Activated T-helper 17 cell treated with anti-CD3 and anti-CD28 coated beads, Interleukin-2, amount 50 U/mL, for 72 hours (primary cell): ENCODE measurements around the gene MYO1G. TPM values are rescaled to one million over a fixed set of nuclear protein-coding genes. Genes with fewer than 3 reads are reported as not detected.

Experiments used
- ATAC-seq: fragments of 150-1000 bp; cut with Tn5 transposase; replicated peaks from 2 replicates; pipeline ENCODE4 v1.10.0; 2021; ENCODE audit warnings: mild to moderate bottlenecking, moderate library complexity
- H3K27ac Mint-ChIP-seq: one replicate; pipeline ENCODE4 v1.8.0; 2022; ENCODE audit warnings: mixed read lengths
- H3K27me3 Mint-ChIP-seq: one replicate; pipeline ENCODE4 v1.8.0; 2022; ENCODE audit warnings: mixed read lengths
- H3K36me3 Mint-ChIP-seq: one replicate; pipeline ENCODE4 v1.8.0; 2022; ENCODE audit warnings: low read depth, mild to moderate bottlenecking, mixed read lengths
- H3K4me1 Mint-ChIP-seq: one replicate; pipeline ENCODE4 v1.8.0; 2022; ENCODE audit warnings: mixed read lengths
- H3K4me3 Mint-ChIP-seq: one replicate; pipeline ENCODE4 v1.8.0; 2022; ENCODE audit warnings: mild to moderate bottlenecking, mixed read lengths
- H3K9me3 Mint-ChIP-seq: one replicate; pipeline ENCODE4 v1.8.0; 2022; ENCODE audit warnings: mixed read lengths
- total RNA-seq, 2 donors: library from RNA; stranded (reverse); gene quantifications; one replicate each; pipeline ENCODE4 v1.2.3, GENCODE V29; 2022

Gene MYO1G
- total RNA-seq, 2 donors from 2014 or later, result 316 to 649 TPM

DNA sequence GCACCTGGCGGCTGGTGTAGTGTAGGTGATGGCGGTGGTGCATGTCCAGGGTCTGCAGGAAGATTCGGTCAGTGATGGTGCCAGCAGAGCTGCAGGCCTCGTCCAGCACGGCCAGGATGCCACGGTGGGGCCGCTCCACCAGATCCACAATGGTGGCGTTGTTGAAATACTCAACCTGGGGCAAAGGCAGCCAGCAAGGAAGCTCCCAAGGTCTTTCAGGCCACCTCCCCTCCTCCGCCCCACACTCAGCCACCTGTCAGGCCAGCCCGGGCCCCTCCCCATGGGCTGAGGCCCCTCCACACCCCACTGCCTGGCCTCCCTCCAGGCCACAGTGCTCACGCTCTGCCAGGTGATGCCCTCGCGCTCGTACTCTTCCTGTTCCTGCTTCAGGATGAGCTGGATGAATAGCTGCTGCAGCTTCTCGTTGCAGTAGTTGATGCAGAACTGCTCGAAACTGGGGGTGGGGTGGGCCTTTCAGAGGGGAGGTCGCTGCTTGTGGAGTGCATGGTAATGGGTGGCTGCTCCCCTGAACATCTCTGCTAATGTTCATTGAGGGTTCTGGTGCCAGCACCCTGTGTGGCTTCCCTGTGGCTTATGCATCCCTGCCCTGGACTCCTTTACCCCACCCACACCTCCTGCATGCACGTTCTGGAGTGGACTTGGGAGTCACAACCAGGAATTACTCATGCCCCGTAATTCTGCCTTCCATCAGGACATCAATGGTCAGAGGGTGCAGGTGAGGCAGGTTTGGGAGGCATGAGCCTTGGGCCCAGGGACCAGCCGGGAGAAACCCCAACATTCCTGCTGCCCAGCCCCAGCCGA is 8.9 kb downstream of the MYO1G start:
- no peaks in the 10 kb centered on the region for H3K9me3 Mint-ChIP-seq
- H3K27me3 Mint-ChIP-seq, result no peaks in the 10 kb centered on the region
- peaks cover 100% of the 10 kb centered on the region for H3K36me3 Mint-ChIP-seq
- H3K4me1 Mint-ChIP-seq, result peaks cover 17% of the 10 kb centered on the region
- no peak for ATAC-seq
- no peak overlapping the region for H3K27ac Mint-ChIP-seq
- no peak overlapping the region for H3K4me3 Mint-ChIP-seq

DNA sequence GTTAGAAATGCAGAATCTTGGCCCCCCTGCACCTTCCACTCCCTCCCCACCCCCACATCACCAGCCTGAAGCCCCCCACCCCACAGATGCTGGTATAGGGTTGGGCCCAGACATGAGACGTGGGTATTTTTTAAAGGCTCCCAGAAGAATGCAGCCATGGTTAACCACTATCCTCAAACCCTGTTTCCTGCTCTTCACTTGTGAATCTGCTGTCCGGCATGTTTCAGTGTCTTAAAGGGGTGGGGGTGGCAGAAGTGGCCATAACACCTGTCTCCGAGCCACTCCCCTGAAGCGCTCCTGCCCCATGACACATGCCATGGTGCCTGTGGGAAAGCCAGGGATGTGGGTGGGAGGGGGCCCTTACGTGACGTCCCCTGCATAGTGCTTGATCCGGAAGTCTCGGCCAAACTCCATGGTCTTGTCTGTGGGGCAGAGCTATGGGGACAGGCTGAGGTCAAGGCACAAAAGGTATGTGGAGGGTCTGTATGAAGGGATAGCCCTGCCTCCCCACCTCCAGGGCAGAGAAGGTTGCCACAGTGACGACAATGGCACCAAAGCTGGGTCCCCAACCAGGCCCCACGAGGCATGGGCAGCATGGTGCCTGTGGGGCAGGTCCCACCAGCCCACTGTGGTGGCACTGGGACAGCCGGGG is 9.6 kb downstream of the MYO1G start:
- Mint-ChIP-seq H3K36me3 (peaks cover 100% of the 10 kb centered on the region), H3K4me3 (no peak overlapping the region), H3K27ac (peak overlapping the region; percentile 88), H3K27me3 (no peaks in the 10 kb centered on the region), H3K9me3 (no peaks in the 10 kb centered on the region), H3K4me1 (peaks cover 17% of the 10 kb centered on the region)
- no peak for ATAC-seq

DNA sequence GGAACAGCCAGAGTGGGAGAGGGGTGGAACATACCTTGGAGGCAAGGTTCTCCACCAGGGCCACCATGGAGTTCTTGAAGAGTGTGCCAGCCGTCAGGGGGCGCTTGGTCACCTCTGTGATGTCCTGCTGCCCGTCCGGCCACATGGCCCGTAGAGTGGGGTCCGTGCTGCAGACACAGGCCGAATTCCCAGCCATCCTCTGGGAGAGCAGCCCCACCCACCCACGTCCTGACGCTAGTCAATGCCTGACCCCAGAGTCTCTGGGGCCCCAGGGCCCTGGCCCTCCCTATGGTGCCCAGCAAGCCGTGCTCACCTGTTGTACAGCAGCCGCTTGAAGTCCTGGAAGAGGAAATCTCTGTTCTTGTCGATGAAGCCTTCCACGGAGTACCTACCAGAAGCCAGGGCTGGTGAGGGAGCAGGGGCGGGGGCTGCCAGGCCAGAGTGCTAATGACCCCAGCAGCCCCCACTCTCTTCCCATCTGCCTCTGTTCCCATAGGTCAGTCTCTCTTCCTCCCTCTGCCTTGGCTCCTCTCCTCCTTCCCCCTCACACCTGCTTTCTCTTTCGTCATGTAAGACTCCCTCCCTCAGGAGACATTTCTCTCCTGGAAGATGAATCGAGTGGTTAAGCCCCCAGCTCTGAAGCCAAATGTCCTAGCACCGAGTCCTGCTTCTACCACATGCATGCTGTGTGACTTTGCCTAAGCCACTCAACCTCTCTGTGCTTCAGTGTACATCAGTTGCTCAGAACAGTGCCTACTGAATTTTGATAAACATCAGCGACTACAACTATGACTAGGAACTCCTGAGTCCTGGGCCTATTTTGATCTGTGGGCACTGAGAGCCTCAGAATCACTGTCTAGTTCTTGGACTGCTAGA is 11.0 kb downstream of the MYO1G start:
- Mint-ChIP-seq H3K27me3 (no peaks in the 10 kb centered on the region), H3K4me3 (peak overlapping the region; percentile 31), H3K27ac (peak overlapping the region; percentile 88), H3K36me3 (peaks cover 98% of the 10 kb centered on the region), H3K4me1 (peaks cover 17% of the 10 kb centered on the region), H3K9me3 (no peaks in the 10 kb centered on the region)
- no peak for ATAC-seq

DNA sequence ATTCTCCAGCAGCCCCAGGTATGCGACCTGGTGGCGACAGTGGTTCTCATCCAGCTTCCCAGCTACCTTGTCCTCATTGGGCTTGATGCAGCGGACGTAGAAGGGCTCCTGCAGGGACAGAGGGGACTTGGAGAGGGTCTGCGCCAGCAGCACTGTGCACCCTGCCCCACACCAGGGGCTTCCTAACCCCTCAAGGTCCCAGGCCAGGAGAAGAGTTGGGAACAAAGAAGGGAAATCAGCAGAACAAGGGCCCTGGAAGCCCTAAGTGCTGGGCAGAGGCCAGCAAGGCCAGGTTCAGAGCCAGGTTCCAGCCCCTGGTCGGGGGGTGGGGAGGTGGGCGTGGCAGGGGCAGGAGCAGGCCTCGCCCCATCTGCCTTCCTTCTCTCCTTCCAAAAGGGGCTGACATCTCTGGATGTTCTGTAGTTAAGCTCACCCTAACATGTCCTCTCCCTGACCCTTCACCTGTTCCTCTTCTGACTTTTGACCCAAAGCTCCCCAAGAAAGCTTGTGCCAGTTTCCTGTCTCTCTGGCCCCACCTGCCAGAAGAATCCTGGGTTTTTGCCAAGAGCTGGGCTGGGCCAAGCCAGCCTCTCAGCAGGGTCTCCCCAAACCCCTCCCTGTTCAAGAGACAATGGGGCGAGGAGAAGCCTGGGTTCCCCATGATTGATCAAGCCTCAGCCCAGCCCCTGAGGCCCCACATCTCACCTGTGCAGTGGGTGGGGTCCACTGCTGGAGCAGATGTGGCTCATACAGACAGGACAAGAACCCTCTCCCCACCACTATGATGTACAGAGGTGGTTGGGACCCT is 11.9 kb downstream of the MYO1G start:
- no peaks in the 10 kb centered on the region for H3K9me3 Mint-ChIP-seq
- no peak for ATAC-seq
- peaks cover 12% of the 10 kb centered on the region for H3K4me1 Mint-ChIP-seq
- peak overlapping the region; percentile 88 for H3K27ac Mint-ChIP-seq
- H3K36me3 Mint-ChIP-seq, result peaks cover 90% of the 10 kb centered on the region
- no peak overlapping the region for H3K4me3 Mint-ChIP-seq
- H3K27me3 Mint-ChIP-seq, result no peaks in the 10 kb centered on the region

DNA sequence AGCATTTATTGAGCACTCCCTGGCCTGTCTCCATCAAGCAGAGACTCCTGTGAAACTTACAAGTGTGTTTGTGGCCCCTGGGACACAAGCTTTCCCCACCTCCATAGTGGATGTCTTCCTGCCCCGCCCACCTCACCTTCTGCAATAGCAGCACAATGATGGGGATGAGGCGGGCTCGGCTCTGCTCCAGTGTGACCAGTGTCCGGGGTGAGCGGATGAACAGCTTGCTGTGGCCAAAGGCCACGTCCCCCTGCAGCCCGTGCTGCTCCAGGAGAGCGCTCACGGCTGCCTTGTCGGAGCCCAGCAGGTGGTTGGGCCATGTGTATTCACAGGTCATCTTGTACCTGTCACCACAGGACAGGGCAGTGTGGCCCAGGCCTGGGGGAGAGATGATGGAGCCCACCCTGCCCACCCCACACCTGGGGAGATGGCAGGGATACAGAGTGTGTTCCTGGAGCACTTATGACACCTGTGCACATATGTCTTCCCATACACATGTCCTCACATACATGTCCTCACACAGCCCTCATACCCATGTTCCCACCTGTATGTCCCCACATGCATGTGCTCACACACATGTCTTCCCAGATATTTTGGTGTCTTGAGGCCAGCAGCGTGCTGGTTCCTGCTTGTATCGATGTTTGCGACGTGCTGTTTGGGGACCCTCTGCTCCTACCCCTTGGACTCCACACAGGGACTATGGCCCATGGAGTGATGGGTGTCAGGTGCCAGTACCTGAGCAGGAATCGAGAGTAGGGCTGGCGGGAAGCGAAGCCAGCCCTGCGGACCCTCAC is 12.7 kb downstream of the MYO1G start:
- Mint-ChIP-seq H3K36me3 (peaks cover 82% of the 10 kb centered on the region), H3K4me1 (peaks cover 10% of the 10 kb centered on the region), H3K9me3 (no peaks in the 10 kb centered on the region), H3K27ac (peak overlapping the region; percentile 59), H3K27me3 (no peaks in the 10 kb centered on the region), H3K4me3 (no peak overlapping the region)
- no peak for ATAC-seq

DNA sequence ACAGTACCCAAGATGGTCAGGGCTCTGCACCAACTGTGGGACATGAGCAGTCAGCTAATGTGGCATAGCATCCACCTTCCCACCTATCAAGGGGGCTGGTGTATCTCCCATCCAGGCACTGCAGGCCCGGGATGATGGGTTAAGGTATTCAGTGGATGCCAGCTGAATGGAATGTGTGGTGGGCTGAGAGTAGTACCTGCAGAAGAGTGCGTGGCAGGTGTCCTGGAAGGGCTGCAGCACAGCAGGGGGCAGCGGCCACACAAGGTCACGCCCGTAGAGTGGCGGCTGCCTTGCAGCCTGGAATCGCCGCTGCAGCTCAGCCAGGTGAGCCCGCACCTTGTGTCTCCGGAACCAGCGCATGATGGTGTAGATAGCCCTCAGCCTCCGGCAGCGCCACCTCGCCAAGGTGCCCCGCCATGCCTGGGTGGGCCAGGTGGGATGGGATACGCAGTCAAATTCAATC is 13.3 kb downstream of the MYO1G start:
- Mint-ChIP-seq H3K27me3 (no peaks in the 10 kb centered on the region), H3K9me3 (no peaks in the 10 kb centered on the region), H3K36me3 (peaks cover 78% of the 10 kb centered on the region), H3K4me3 (no peak overlapping the region), H3K27ac (no peak overlapping the region), H3K4me1 (peaks cover 12% of the 10 kb centered on the region)
- ATAC-seq, result no peak

DNA sequence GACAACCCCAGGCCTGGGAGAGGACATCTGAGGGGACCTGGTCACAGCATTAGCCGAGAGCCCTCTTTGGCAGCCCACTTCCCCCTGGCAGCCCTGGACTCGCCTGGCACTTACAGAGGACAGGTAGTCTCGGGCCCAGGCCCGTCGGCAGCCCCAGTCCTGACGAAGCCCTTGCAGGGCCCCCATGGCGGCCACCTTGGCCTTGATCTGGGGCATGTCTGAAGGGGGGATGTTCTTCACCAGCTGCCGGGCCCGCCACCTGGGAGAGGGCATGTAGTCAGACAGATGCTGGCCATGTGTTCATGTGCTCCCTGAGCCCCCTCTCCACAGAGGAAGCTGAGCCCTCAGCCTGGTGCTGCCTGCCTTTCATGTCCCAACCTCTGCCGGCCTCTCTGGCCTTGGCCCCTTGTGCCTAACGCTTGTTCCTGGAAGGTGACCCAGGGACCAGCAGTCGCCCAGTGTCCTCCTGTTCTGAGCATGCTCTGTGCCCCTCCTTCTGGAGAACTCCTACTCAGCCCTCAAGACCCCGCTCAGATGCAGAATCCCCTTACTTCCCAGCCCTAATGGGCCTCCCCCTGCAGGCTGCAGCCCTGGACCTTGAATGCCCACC is 13.9 kb downstream of the MYO1G start:
- Mint-ChIP-seq H3K36me3 (peaks cover 78% of the 10 kb centered on the region), H3K4me1 (peaks cover 17% of the 10 kb centered on the region), H3K9me3 (no peaks in the 10 kb centered on the region), H3K27me3 (no peaks in the 10 kb centered on the region), H3K27ac (peak overlapping the region; percentile 78), H3K4me3 (no peak overlapping the region)
- ATAC-seq, result peak; percentile 0

DNA sequence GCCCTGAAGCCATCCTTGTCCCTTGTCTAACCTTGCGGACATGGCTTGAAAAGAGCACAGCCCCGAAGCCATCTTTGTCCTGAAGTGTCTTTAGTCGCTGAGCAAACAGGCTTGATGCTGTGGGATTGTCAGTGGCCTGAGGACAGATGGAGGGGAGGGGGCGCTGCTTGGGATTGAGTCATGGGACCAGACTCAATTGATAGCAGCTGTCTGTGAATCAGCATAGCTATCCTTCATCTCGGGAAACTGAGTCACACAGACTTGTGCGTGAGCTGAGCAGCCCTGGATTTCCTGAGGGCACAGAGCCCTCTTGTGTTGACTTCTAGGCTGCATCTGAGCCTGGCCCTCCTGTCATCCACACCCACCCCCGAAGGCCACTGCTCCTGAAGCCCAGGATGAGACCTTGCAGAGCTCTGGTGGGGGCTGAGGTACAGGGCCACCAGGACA is 14.4 kb downstream of the MYO1G start:
- peak; percentile 9 for ATAC-seq
- Mint-ChIP-seq H3K27ac (peak overlapping the region; percentile 78), H3K4me1 (peaks cover 22% of the 10 kb centered on the region), H3K9me3 (no peaks in the 10 kb centered on the region), H3K27me3 (no peaks in the 10 kb centered on the region), H3K36me3 (peaks cover 78% of the 10 kb centered on the region), H3K4me3 (no peak overlapping the region)

DNA sequence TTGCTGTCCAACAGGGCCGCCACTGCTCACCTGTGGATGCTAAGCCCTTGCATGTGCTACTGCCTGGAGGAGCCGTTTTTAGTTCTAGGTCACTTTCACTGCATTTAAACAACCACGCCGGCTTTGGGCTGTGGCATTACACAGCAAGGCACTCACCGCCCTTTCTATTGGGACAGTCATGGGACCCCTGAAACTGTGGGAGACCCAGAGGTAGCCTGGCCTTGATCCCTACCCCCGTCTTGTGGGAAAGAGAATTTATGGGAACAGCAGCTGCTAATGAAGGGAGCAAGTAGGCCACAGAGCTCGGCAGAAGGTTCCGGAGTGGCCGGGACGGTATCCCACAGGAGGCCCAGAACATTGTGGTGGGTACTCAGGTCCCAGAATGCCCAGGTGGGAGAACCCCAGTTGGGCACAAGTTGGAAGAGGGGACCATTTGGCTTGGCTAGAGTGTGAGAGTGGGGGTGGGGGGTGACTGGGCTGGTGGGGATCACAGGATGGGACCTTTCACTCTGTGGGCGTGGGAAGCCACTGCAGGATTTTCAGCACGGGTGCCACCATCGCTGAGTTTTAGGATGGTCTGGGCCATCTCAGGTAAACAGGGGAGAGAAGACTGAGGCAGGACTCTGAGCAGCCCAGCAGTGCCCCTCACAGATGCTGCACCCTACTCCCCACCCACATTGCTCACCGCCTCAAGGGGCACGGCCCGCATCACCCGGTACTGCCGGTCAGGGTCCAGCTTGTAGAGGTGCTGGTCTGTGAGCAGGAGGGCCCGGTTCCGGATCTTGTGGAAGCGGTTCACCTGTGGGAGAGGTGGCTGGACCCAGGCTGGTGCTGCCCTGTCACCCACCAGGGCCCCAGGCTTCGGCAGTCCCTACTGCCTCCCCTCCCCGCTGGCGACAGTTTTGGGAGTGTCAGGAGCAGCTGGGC is 15.2 kb downstream of the MYO1G start:
- Mint-ChIP-seq H3K4me3 (no peak overlapping the region), H3K9me3 (no peaks in the 10 kb centered on the region), H3K36me3 (peaks cover 78% of the 10 kb centered on the region), H3K27ac (peak overlapping the region; percentile 78), H3K27me3 (no peaks in the 10 kb centered on the region), H3K4me1 (peaks cover 29% of the 10 kb centered on the region)
- peak; percentile 2 for ATAC-seq

DNA sequence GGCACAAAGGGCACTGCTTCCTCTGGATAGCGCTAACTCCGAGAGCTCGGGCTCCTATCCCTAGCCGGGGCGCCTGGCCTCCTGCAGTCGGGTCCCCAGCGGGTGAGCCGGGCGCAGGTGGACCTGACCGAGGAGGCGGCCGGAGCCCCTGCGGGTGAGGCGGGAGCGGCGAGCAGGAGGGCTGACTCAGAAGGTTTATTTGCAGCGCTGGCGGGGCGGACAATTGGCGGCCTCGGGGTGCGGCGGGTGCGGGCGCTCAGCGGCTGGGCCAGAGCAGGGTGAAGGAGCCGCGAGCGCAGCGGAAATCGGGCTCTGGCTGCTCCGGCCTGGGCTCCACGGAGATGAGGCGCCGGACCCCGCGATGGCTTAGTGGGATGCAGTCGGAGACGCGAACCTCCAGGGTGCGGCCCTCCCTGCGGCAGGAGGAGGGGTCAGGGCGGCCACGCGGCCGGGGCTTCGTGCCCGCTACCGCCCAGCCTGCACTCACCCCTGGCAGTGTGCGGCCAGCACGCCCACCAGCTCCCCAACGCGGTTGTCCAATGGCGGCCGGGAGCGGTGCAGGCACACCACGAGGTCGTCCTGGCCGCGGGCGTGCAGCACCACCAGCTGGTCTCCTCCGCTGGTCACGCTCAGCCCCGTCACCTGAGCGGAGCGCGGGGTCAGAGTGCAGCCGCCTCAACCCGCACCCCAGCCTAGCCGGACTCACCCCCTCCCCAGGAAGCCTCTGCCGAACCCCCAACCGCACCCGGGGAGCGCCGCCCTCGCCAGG is 16.1 kb downstream of the MYO1G start:
- no peak for ATAC-seq
- H3K27me3 Mint-ChIP-seq, result no peaks in the 10 kb centered on the region
- H3K9me3 Mint-ChIP-seq, result no peaks in the 10 kb centered on the region
- no peak overlapping the region for H3K4me3 Mint-ChIP-seq
- H3K4me1 Mint-ChIP-seq, result peaks cover 25% of the 10 kb centered on the region
- peak overlapping the region; percentile 78 for H3K27ac Mint-ChIP-seq
- peaks cover 76% of the 10 kb centered on the region for H3K36me3 Mint-ChIP-seq

DNA sequence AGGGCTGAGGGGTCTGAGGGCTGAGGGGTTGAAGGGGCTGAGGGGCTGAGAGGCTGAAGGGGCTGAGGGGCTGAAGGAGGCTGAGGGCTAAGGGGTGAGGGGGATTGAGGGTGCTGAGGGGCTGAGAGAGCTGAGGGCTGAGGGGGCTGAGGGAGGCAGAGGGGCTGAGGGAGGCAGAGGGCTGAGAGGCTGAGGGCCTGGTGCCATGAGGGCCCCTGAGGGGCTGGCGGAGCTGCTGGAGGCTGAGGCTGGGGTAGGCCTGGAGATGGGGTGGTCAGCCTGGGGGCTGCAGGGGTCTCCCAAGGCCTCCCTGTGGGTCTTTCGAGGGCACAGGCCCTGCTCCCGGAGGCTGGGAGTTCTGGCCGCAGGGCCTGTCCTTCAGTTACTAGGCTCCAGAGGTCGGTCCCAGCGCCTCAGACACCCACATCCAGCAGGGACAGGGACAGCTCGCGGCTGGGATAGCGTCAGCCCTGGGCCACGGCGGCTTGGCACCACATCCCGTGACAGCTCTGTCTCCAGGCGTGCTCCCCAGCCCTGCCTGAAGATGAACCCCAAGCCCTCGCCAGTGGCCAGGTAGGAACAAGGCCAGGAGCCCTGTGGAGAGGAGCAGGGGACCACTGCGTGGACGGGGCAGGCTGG is 16.9 kb downstream of the MYO1G start:
- H3K9me3 Mint-ChIP-seq, result no peaks in the 10 kb centered on the region
- H3K36me3 Mint-ChIP-seq, result peaks cover 69% of the 10 kb centered on the region
- H3K27ac Mint-ChIP-seq, result no peak overlapping the region
- peak; percentile 42 for ATAC-seq
- peaks cover 25% of the 10 kb centered on the region for H3K4me1 Mint-ChIP-seq
- no peak overlapping the region for H3K4me3 Mint-ChIP-seq
- no peaks in the 10 kb centered on the region for H3K27me3 Mint-ChIP-seq
